Hematopoietic multipotent progenitor cell treated with erythropoietin and hydrocortisone succinate and interleukin-3 and kit ligand, for 17 days (in vitro differentiated cells): ENCODE measurements around the gene YAF2.

ENCODE experiments used
- DNase-seq: peaks from one replicate; pipeline ENCODE4 v3.0.0-alpha.2; 2015; ENCODE audit warnings: low spot score

The YAF2 gene, protein sequence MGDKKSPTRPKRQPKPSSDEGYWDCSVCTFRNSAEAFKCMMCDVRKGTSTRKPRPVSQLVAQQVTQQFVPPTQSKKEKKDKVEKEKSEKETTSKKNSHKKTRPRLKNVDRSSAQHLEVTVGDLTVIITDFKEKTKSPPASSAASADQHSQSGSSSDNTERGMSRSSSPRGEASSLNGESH

DNA sequence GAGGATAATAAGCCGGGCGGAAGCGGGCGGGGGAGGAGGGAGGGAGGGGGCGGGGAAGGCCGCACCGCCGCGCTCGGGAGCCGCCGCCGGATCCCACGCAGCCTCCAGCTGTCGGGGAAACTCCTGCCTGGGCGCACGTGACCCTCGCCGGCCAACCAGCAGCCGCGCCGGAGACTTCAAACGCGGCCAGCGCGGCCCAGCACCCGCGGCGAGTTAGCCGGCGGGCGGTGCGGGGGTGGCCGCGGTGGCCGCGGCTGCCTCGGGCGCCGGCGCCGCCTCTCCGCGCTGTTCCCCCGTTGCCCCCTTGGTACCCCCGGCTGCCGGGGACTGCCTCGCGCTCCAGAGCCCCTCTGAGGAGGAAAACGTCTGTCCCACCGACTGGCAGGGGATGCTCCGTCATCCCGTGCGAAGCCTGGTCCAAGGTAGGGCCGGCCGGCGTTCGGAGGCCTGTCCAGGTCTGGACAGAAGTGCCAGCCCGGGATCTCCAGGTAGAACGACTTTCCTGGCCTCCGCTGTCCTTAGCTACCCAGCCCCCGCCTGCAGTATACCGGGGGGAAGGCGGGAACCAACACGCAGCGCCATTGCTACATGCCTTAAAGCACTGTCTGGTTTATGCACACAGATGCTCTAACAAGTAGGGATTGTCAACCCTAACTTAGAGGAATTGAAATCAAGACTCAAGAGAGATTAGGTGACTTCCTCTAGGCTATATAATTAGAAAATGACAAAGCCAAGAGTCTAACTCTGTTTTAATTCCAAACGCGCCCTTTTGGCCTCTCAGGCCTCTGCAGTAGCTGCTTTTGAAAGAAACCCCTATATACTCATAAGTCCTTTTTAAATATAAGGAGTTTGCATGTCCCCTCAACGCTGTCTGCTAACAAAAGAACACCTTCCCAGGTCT lies at the start of gene YAF2:
Gene YAF2, minus strand, starts transcription at position 9 of the 901 bp plus-strand sequence. CDS start 68 bp downstream, outside the sequence.
- peak; percentile 86 for DNase-seq

DNA sequence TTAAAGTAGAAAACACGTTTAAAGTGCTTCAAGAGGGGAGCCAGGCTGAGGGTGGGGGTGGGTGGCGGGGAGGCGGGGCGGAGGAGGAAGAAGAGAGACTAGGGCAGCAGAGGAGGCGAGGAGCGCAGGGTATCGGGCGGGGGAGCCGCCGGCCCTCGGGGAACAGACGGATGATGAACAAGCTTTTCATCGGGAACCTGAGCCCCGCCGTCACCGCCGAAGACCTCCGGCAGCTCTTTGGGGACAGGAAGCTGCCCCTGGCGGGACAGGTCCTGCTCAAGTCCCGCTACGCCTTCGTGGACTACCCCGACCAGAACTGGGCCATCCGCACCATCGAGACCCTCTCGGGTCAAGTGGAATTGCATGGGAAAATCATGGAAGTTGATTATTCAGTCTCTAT lies 48.7 kb upstream of the YAF2 start:
- no peak for DNase-seq

DNA sequence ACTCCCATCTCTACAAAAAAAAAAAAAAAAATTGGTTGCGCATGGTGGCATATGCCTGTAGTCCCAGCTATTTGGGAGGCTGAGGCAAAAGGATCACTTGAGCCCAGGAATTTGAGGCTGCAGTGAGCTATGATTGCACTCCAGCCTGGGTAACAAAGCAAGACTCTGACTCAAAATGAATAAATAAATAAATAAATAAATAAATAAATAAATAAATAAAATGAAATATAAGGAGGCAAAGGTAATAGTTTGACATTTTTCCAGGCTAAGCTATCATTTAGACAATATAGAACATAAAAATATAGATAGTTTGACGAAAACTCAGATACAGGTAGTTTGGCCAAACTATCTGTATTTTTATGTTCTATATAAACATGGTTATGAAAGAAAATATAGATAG lies 47.4 kb upstream of the YAF2 start:
- no peak for DNase-seq

DNA sequence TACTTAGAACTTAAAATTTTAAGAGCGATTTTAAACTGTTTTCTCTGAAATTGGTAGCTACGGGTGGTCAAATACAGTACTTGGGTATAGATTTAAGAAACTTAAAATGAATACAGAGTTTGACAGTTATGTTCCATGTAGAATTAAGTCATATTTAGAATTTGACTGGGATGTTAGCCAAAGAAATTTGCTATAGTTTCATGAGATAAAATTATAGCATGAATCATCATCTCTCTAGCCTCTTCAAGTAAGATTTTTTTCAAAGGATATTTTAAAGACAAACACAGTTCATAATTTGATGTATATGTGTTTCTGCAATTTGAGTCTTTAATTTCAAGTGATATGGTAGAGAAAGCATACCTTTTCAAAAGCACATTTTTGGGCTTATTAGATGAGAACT lies 46.8 kb upstream of the YAF2 start:
- DNase-seq: no peak

DNA sequence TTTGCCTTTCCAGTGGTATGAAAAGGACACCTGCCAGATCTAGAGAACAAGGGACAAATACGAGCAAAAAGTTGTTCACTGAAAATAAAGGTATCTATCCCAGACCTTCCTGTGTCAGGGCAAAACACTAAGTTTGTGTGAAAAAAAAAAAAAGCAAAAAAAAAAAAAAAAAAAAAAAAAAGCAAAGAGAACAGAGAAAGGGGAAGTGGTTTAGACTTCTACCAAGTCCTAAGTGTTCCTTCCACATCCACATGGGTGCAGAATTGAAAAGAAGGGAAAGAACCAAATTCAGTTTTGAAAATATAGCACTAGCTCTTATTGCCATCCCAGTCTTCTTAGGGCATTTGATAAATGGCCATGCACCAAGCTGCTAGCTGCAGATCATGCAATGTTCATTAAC lies 46.1 kb upstream of the YAF2 start:
- DNase-seq: no peak

DNA sequence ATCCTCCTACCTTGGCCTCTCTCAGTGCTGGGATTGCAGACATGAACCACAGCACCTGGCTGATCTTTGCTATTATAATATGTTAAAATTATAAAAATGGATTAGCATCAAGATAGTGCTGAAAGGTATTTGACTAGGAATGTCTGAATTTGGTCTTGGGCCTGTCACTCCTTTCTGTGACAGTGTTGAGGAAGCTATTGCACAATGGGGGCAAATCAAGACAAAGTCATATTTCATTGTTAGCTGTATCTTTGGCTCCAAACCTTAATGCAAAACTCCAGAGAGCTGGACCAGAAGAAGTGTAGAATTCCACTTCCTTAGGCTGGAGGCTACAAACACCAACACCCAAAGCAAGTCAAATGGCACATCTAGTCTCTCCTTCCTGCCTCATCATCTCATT lies 45.7 kb upstream of the YAF2 start:
- no peak for DNase-seq

DNA sequence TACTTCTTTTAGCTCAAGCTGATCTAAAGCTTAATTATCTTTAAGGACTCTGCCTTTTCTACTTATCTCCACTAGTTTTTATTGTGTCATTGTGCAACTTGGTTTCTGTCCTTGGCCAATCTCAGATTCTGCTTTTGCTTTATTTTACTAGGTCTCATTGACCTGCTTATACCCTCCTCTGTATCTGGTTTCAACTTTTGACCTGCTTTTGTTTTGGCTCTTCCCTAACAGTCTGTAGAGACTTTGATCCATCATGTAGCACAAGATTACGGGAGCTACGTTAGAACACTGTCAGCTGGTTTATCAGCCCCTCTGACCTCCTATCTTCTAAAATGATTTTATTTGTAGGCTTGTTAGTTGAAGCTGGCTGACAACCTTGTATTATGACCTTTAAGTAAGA lies 44.2 kb upstream of the YAF2 start:
- no peak for DNase-seq

DNA sequence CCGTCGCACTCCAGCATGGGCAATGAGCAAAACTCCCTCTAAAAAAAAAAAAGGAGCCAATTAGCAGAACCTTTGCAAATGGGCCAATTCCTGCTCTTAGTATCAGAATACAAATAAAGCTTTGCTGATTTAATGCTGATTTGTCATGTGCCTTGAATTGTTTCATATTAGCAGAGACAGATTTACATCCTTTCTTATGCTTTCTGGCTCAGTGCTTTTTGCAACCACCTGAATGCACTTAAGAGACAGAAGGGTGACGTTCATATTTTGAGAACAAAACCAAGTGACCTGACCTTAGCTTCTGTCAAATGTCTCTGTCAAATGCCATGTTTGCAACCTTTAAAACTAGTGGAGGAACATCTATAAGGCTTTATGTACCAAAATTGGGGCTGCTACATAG lies 43.8 kb upstream of the YAF2 start:
- DNase-seq: no peak

DNA sequence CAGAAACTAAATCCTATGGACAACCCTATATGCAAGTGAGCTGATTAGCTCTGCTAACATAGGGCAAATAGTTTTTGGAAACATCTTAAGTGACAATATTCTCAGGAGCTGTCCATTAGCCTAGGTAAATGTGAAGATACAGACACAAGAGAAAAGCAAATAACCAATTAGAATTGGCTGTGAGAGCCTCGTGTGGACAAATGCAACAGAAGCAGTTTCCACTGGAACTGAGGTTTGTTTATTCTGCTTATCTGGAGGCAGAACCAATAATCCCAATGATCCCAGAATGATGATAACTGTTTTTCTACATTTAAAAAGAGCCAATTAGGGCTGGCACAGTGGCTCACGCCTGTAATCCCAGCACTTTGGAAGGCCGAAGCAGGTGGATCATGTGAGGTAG lies 43.2 kb upstream of the YAF2 start:
- no peak for DNase-seq

DNA sequence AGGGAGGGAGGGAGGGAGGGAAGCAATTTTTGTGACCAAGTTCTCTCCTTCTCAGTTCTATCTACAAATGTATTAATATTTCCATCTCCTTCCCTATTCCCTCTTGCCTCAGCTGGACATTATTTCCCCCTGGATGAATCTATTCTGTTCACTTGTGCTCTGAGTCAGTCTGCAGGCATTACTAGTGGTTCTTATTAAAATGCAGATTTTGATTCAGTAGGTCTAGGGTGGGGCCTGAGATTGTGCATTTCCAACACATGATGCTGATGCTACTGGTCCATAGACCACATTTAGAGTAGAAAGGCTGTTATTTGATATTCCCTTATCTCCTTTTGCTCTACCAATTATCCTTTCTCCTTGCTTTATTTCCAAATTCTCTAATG lies 40.1 kb upstream of the YAF2 start:
- DNase-seq: no peak

DNA sequence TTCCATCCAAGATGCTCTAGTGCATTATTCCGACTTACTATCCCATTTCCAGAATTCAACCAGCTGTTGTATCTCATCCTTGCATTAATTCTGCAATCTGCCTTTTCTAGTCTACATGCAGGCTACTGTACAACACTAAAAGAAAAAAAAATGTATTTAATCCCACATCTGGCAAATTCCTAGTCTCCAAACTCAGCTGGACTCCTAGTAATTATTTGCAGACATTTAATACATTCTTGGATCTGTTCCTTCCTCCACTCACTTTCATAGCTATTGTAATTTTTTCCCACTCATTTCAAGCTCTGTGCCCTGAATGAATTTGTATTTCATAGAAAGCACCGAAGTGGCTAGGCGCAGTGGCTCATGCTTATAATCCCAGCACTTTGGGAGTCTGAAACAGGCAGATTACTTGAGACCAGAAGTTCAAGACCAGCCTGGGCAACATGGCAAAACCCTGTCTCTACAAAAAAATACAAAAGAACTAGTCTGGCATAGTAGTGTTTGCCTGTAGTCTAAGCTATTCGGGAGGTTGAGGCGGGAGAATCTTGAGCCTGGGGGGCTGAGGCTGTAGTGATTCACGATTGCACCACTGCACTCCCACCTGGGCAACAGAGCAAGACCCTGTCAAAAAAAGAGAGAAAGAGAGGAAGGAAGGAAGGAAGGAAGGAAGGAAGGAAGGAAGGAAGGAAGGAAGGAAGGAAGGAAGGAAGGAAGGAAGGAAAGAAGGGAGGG lies 39.5 kb upstream of the YAF2 start:
- DNase-seq: no peak

DNA sequence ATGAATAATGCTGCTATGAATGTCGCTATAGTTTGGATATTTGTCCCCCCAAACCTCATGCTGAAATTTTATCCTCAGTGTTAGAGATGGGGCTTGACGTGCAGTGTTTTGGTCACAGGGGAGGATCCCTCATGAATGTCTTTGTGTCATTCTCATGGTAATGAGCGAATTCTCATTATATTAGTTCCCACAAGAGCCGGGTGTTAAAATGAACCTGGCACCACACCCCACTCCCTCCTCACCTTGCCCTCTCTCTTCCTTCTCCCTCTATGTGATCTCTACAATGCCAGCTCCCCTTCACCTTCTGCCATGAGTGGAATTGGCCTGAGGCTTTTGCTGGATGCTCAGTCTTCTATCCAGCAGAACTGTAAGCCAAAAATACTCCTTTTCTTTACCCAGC lies 37.5 kb upstream of the YAF2 start:
- DNase-seq: no peak

DNA sequence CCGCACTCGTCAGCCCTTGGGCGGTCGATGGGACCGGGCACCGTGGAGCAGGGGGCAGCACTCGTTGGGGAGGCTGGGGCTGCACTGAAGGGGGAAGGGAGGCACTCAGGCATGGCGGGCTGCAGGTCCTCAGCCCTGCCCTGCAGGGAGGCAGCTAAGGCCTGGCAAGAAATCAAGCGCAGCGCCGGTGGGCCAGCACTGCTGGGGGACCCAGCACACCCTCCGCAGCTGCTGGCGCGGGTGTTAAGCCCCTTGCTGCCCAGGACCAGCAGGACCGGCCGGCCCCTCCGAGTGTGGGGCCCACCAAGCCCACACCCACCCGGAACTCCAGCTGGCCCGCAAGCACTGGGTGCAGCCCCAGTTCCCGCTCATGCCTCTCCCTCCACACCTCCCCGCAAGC lies 35.7 kb upstream of the YAF2 start:
- DNase-seq: no peak

DNA sequence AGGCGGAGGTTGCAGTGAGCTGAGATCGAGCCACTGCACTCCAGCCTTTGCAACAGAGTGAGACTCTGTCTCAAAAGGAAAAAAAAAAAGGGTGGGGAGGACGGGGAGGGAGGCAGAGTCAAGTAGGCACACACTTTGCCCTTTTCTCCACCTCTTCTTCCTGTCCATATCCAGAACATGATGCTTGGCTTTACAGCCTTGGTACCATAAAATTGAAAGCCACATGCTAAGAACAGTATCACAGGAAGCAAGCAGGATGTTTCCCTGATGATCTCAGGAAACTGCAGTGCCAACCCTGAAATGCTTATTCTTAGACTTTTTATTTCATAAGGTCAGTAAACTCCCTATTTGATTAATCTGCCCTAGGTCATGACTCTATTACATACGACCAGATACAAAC lies 32.5 kb upstream of the YAF2 start:
- DNase-seq: no peak

DNA sequence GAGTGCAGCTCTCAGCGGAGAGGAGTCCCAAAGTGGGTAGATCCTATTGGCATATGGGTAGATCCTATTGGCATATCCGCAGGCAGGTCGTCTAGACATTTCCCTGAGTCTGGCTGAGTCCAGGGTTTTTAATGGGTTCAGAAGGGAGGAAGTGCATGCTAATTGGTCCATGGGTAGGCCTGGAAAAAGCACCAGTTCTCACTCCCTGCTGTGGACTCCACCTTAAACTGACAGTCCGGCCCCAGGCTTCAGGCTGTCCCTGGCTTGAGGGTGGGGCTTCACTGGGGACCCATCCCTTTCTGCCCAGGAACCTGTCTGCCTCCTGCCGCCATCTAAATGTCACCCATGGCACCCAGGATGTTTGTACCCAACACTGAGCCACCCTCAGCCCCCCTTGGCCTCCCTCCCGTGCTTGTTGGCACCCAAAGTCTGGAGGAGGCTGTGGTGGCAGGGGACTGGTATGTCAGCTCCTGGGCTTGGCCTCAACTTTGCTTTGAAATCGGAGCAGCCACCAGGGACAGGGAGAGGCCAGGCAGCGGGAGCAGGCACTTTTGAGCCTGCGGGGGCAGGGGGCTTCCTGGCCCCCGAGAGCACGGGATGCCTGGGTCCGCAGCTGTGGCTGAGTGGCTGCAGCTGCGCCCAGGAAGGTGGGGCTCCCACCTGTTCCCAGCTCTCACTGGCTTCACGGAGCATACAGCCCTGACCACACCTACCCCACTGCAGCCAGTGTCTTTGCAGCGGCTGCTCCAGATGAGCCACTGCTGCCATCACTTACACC lies 29.6 kb upstream of the YAF2 start:
- DNase-seq: no peak

DNA sequence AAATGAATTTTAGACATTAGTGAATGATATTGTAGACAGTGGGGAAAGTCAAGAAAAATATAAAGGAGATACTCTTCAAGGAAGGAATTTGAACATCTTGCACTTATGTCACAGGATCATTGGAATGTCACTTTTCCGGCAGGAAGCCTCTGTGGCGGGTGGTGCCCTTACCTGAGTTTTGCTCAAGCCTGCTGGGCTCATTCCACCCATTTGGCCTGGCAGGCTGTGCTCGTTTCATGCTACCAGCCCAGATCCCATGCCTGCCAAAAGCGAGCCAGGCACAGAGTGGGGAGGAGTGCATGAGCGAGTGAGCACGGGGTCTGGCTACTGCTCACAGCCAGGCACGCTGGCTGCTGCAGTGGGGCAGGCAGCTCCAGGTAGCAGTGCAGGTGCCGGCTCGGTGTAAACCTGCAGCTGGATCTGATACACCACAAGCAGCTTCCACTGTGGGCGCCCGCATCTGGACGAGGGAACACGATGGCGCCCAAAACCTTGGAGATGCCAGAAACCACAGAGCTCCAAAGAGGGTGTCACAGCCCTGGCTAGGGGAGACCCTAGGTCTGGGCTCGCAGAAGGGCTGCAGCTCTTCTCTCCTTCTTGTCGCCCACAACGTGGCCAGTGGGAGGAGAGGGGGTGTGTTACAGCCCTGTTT lies 28.7 kb upstream of the YAF2 start:
- DNase-seq: no peak

DNA sequence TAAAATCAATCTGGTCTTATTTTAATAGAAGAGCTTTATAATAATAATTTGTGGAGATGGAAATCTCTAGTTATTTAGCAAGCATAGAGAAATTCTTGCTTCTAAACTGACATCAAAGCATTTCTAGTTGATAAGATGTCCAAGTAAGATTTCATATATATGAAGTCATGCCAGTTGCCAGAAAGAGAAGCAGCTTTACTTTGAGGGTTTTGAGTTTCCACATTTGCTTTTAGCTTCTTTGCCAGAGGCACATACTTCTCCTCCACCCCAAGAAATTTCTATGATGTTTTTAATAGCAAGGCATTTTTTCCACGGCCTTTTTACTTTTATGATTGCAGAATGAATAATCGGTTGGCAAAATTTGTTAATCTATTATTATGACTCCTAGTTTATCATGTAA lies 24.2 kb upstream of the YAF2 start:
- no peak for DNase-seq

DNA sequence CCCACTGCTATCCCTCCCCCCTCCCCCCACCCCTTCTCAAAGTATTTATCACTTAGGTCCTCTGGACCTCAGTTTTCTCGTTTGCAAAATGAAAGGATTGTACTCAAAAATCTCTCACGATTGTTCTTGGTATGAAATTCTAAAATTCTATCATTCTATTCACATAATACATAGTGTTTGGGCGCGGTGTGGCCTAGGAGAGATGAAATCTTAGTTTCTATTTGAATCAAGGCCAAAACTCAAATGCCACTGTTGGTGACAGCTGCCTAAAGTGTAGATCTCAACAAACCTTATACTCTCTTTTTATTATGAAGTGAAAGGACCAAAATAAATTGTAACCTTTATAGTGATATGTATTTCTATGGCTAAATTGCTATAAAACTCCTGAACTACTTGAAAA lies 23.7 kb upstream of the YAF2 start:
- no peak for DNase-seq

DNA sequence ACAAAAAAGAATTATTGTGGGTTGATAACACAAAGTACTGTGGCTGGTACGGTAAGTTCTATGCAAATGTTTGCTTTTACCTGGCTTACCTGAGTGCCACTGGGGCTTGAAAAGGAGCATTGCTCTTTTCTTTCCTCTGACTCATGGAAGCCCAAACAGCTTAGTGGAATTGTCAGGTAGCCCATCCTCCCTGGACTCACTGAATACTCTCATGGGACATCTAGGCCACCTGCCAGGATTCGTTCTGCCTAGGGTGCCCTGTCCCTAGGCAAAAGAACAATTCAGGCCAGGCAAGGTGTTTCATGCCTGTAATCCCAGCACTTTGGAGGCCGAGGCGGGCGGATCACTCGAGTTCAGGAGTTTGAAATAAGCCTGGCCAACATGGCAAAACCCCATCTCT lies 22.5 kb upstream of the YAF2 start:
- DNase-seq: no peak

DNA sequence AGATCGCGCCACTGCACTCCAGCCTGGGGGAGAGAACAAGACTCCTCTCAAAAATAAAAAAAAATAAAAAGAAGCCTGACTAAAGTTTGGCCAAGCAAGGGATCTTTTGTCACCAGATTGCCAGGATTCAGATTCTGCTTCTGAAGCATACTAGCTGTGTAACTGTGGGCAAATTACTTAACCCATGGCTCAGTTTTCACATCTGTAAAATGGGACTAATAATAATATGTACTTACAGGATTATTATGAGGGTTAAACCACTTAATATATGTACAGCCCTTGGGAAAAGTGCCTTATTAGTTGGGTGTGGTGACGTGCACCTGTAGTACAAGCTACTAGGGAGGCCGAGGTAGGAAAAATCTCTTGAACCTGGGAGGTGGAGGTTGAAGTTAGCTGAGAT lies 21.7 kb upstream of the YAF2 start:
- no peak for DNase-seq

DNA sequence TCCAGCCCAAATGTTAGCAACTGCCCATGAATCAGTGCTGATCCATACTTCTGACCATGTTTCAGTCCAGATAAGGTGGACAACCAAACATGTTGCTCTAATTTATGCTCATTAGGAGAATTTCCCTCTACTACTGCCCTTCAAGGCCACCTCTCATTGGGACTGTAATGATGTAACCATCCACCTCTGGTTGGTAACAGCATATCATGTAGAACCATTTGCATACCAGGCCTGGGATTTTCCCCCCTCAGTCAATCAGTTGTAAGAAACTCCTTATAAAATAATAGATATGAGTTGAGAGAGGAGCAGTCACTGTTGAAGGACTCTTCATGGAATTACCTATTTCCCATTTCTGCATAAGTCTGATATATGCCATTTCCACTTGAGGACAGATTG lies 17.8 kb upstream of the YAF2 start:
- no peak for DNase-seq
